ENCODE results near the gene INSC.

INSC gene

DNA sequence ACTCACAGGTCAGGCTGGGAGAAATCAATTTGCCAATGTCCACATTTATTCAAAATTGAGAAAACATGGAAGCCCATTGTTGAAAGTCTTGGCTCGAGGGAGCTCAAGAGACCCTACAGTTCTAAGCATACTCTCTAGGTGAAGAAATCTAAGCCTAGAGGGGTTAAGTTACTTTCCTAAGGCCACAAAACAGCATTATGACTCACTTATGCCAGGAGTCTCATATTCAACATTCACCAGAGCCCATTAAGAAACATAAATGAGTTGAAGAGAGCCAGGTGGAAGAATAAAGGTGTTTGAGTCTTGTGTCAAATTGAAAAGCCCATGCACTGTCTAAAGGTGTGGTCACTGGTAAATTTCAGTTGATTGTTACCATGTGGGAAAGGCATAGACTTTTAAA lies 108.1 kb downstream of the INSC start:
- DNase-seq (ENCODE audit: low spot score) = no peak

DNA sequence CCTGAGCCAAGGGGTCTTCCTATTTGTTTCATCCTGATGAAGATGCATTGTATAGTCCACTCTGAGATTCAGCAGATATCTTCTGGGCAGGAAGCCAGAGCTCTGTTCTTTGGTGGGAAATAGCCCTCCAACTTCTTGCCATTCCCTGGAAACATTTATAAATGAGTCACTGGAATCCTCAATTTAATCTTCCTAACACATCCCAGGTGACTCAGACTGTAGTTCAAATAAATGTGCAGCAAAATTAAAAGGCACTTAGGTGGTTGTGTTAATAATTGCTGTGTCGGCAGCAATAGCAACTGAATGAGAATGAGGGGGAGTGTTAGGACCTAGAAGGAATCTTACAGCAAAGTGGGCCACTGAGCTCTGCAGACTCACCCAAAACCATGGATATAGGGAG lies 108.6 kb downstream of the INSC start:
- peak; percentile 17 for DNase-seq (ENCODE audit: low spot score)

DNA sequence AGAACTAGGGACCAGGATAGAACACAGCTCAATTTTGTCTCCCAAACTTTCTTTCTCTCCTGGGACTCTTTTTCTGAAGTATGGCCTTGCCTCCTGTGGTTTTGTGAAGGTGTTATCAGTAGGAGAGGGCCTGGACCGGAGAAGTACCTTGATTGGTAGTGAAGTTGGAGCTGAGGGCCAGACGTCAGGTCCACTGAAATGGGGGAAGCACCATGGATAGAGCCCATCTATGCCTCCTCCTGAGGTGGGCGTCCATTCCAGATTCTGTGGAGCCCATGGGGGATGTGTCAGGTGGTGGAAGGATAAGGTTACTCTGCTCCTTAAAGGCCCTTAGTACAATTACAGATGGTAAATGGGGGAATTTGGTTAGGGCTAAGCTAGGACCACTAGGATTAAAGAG lies 109.7 kb downstream of the INSC start:
- no peak for DNase-seq (ENCODE audit: low spot score)

DNA sequence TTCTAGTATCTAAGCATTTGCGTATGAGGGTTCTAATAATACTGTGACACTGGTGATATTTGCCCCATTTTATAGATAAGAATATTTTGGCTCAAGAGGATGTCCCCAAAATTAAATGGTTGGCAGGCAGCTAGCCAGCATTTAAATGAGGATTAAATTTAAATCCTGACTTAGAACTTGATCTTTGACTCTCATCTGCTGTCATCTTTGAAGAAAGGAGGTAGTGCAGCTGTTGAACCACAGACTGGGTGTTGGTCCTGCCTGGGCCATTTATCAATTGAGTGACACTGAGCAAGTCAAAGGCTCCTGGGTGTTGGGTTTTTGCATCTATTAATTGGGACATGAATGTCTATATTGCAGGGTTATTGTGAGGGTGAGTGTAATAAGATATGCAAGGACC lies 112.3 kb downstream of the INSC start:
- no peak for DNase-seq (ENCODE audit: low spot score)

DNA sequence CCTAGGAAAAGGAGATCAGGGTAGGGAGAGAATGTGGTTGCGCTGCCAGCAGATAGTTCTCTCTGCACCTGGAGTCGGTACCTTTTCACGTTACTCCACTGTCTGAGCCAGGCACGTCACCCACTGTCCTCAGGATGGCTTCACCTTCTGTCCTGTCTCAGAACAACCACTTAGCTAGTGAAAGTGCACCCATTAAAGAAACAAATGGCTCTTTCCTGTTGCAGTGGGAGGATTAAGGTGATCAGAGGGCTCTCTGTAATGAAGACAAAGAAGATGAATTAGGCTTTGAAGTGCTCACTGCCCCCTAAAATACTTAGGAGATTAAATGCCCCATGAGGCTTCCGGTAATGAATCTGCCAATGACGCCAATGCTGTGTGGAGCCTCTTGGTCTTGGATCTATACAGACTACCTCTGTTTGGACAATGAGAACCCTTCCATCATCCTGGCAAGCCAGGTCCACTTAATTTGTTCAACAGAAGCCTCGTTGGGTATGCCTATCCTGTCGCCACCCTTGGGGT lies 113.7 kb downstream of the INSC start:
- DNase-seq (ENCODE audit: low spot score) = no peak

DNA sequence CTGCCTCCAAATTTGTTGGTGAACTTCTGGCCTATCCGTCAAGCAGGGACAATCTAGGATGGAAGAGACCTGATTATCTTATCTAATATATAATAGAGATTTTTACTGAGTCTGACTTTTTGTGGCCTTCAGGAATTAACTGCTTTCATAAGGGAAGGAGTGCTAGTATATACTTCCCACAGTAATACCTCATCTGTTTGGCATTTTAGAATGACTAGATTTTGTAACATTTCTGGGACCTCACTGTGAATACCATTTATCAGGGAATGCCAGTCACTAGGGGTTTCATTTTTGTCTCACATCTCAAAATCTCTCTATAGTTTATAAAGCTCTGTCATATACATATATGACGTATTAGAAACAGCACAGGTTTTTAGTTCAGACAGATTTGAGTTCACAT lies 114.3 kb downstream of the INSC start:
- DNase-seq (ENCODE audit: low spot score) = no peak

DNA sequence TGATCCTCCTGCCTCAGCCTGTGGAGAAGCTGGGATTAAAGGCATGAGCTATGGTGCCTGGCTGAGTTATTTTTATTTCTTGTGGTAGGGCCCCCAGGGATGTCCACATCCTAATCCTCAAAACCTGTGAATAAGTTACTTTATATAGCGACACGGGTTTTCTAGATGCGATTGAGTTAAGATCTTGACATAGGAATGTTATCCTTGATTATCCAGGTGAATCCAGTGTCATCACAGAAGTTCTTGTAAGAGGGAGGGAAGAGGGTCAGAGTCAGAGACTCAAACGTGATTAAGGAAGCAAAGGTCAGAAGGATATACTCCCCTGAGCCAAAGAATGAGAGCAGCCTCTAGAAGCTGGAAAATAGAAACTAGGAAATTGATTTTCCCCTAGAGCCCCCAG lies 117.8 kb downstream of the INSC start:
- no peak for DNase-seq (ENCODE audit: low spot score)

DNA sequence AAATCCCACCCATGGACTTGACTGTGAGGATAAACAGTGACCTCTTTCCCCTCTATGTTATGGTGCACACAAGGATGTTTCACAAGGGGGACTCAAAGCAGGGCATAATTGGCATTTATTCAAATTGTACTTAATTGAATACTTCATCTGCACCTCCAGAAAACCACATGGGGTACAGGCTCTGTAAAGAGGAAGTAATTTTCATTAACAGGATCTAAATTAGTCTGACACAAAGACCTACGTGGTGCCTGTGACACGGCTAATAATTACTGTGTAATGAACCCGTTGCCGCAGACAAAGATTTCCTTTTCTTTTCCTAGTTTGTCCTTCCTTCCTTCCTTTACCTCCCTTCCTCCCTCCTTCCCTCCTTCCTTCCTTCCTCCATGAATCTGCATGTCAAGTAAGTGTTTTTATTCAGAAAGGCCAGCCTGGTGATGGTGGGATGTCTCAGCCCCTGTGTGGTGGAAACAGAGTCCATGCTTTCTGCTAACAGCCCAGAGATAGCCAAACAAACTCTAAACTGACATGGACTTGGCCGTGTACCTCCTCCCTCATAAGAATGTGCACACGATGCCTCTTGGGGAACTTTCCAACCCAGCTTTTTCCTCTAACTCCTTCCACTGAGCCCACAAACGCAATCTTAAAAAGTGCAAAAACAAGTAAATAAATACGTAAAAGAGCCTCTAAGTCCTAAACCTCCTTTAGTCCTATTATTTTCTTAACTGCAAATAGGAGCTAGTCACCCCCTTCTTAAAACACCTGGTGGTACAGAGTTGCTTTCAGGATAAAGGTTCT lies 118.8 kb downstream of the INSC start:
- no peak for DNase-seq (ENCODE audit: low spot score)

DNA sequence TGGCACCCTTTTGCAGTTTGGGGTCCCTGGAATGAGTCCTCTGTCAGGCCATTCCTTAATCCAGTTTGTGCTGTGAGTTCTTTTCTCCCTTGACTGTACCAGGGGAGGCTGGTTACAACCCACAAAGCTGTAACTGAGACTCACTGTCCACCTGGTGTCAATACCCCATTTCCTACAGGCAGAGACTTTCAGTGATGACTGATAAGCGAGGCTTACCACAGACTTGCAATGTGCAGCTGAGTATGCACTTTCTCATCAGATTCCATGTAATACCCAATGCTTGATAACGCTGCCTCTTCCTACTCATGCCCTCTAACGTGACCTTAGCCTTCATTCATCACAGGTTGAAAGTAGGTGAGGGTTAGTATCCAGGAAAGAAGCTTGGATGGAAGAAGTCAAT lies 120.1 kb downstream of the INSC start:
- no peak for DNase-seq (ENCODE audit: low spot score)

DNA sequence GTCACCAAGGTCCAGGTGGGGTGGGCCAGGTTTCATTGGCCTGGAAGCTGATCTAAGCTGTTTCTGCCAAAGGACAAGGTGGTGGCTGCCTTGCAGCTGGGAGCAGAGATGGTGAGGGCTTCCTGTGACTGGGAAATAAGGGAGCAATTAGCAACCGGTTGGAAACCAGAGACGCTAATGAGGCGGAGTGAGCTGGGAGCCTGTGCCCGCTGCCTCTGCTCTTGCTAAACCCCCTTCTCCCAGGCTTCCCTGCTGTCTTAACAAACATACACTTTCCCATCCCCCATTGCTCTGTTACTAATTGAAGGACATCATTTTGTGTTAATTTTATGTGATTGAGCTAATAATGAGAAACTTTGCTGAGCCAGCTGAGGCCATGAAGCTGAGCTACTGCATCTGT lies 121.8 kb downstream of the INSC start:
- no peak for DNase-seq (ENCODE audit: low spot score)

DNA sequence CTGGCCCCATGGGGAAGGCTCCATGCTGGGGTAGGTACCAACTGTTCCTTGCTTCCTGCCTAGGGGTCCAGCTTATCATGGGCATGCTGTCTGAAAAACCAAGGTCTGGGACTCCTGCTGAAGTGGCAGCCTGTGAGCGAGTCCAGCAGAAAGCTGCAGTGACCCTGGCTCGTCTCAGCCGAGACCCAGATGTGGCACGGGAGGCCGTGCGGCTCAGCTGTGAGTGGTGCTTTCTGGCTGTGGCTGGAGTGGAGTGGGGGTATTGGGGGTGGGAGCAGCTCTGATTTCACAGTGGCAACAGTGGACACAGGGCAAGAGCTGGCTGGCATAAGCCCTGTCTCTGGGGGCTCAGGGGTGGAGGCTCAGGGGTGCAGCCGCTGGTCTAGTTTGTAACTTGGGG lies 124.1 kb downstream of the INSC start:
- no peak for DNase-seq (ENCODE audit: low spot score)

DNA sequence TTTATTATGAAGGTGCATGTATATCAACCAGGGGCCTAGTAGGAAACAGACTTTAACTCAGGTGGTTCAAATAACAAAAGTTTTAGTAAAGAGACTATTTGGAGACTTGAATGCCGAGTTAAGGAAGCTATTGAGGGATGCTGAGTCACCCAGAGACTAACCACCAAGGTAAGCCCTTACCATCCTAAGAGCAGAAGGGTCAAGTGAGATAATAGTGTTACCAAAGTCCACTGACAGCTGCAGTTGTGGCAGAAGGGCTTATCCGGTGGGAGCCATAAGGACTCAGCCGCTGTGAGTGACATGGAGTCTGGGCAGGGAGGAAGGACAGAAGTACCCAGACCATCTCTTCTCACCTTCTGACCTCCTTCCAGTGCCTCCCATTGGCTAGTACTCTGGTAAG lies 134.0 kb downstream of the INSC start:
- no peak for DNase-seq (ENCODE audit: low spot score)

DNA sequence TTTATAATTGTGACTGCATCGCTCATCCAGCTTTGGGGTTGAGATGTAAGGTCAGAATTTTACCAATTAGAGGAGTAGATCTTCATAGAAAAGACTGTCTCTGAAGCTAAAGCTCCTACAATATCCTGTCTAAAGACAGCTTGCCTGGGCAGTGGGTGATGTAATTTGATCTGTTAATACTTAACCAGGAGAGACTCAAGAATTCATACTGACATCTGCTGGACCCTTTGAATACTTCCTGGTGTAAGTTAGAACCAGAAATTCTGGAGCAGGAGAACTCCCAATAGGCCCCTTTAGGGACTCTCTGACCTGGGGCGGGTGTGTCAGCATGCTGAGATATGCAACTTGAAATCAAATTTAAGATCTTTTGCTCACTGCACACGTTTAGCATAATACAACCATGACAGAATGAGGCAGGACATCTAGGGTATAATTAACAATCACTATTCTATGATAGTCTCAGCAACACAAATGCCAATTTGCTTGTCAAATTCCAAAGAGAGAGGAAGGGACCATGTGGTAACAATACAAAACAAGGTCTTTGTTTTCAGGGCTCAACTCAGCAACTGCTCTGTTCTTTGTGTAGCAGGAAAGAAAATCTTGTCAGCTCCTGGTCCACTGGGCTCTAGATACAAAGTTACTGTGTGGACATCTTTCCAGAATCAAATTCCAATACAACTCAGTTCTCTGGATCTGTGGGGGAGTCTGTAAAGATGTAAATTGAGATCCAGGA lies 143.9 kb downstream of the INSC start:
- peak; percentile 81 for DNase-seq (ENCODE audit: low spot score)

DNA sequence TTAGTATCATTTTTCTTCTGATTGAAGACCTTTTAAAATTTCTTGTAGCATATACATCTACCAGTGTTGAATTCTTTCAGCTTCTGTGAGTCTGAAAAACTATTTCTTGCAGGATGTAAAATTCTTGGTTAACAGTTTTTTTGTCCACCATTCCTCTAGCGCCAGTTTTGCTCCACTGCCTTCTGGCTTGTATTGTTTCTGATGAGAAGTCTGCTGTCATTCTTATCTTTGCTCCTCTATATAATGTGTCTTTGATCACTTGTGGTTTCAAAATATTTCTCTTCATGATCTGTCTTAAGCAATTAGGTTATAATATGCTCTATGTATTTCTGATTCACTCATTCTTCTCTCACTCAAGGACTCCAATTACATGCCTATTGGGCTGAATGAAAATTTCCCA lies 152.3 kb downstream of the INSC start:
- DNase-seq (ENCODE audit: low spot score) = peak; percentile 22

DNA sequence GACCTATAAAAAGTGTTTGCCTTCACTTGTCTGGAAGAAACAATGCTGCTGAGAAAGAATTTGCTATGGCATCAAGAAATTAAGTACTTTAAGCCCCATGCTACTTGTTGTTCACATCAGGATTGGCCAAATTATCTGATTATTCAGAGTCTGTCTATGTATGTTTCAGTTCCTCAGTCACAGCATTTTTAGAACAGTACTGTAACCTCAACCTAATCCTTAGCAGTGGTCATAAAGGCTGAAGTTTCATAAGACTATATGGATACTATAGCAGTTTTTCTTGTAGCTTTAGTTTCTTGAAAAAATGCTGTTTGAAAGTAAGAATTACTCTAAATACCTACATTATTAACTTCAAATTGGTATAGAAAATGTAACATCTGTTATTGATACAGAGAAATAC lies 153.9 kb downstream of the INSC start:
- DNase-seq (ENCODE audit: low spot score) = no peak

DNA sequence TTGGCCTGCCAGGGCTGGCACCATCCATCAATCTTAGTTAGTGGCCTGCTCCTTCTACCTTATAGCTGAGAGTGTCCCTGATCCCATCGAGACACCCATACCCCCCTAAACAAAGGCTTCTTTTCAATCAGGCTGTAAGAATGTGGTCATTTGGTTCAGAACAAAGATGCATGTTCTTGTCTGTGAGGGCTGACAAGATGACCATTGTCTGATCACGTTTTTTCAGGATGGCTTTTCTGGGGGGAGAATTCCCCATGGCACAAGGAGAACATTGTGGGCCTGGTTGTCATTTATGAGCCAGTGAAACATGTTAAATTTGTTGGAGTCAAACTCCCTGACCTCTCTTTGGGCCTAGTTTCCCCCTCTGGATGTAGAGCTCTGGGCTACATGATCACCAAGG lies 160.4 kb downstream of the INSC start:
- DNase-seq (ENCODE audit: low spot score) = no peak

DNA sequence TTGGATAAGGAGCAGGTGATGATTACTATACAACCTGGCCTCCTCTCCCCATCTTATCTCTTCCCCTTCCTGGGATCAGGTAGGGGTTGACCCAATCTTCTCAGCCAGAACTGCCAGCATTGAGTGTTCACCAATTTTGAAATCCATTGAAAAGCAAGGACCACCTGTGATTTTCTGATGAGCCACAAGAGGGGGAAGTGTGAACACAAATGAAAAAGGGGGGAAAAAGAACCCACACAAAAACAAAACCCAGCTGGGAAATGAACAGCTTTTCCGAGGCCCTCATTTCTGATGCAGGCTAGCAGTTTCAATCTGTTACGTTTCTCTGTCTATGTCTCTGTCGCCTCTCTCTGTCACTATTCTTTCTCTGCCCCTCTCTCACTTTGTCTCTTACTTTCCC lies 161.9 kb downstream of the INSC start:
- no peak for DNase-seq (ENCODE audit: low spot score)

DNA sequence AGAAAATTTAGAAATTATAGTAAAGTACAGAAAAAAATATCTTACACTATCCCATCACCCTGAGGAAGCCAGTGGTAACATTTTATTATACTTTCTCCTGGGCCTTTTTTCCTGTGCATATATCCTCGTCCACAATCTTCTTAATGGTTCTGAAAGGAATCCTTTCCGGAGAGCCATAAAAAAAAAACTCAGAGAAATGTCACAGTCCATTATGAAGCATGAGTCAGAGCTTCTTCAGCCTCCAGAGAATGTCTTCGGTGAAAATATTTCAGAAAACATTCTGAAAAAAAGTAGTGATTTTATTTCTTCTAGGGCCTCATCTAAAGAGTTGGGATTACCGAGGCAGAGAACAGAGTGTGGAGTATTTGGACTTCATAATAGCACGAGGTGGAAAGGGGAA lies 163.4 kb downstream of the INSC start:
- DNase-seq (ENCODE audit: low spot score) = no peak

DNA sequence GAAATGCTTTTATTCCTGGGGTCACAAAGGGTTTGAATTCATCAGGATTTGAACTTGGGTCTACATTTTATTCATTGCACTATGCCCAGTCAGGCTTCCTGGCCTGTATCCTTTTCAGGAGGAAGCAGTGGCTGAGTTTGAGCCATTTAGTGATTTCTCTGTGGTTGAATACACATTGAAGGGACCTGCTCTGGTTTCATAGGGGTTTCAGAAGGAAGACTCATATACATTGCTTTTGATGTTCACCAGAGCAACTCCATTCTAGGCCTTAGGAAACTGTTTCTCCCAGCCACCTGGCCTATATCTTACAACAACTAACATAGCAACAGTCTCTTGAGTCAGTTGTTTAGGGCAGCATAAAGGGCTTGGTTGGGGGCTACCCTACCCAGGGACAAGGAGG lies 165.7 kb downstream of the INSC start:
- no peak for DNase-seq (ENCODE audit: low spot score)

DNA sequence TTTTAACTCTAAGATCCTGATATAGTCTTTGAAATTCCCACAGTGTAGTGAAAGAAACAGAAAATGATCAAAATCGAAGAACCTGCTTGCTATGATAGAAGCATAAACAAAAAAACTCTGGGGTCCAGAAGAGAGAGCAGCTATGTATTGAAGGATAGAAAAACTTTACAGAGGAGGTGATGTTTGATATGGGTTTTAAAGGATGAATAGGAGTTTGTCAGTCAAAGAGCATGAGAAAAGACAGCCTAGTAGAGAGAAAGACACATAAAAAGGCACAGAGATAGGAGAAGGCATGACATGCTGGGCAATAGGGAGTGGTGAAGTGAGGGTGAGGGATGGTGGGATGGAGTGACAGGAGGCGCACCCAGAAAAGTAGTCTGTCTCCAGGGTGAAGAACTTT lies 168.0 kb downstream of the INSC start:
- no peak for DNase-seq (ENCODE audit: low spot score)

DNA sequence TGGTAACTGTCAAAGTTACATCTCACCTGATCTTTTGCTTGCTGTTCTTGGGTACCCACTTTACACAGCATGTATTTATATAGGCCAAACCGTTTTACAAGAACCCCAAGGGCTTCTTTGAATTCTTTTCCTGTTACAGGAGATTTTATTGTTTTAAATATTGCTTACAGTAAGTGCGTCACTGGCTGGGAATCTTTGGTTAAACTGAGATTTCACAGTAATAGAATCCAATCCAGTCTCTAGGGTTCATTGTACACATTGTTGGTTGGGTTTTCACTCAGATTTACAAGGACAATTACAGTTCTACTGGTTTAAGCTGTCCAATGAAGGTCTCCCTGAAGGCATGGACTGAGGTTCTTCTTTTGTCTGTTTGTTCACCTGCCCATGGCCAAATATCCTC lies 171.7 kb downstream of the INSC start:
- no peak for DNase-seq (ENCODE audit: low spot score)

DNA sequence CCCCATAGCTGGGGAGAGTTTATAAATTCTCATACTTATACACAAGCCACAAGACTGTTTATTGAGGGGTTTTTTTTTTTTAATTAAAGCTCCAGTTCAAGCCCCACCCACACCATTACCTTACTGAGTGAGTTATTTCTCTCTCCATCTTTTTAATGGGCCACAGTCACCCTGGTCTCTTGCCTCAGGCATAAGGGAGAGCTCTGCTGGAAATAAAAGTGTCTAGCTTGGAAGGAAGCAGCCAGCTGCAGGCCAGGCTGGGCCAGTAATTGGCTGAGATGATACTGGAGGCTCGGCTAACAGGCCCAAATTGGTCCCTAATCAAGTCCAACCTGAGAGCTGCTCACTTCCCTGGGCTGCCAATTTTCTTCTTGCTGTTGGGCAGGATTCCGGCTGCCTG lies 174.1 kb downstream of the INSC start:
- DNase-seq (ENCODE audit: low spot score) = no peak

DNA sequence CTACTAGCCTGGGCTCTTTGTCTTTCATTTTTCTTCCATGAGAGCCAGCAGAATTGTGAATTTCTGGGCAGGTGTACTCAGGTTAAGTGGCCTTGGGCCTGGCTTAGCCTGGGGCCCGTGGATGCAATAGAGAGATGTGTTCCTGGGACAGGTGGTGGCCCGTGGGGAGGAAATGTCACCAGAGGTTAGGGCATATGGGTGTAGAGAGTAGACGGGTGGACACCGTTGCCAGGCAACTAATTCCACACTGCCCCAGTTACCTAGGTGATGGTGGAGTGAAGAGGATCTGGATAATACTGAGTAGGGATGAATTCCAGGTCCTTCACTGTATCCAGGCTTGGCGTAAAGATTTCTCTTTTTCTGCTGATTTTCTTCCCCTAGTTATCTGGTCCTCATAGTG lies 175.0 kb downstream of the INSC start:
- DNase-seq (ENCODE audit: low spot score) = no peak

DNA sequence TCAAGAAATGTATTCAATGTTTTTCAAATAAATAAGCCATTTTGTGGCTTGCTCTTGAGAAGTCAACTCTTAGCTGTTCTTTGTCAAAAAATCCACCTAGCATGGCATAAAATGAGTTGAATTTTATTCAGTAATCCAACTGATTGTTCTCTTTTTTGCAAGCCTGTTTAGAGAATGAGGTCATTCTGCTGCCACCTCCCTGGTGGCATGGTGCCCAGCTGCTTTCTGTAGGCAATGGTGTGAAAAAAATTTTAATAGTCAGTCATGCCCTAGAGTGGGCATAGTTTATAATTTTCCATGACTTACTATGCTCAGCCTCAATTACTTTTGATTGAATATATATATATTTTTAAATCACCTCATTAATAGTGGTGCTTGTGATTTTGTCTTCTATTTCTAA lies 177.2 kb downstream of the INSC start:
- DNase-seq (ENCODE audit: low spot score) = no peak

All from SW480 (cell line).